Activated naive CD4-positive, alpha-beta T cell treated with anti-CD3 and anti-CD28 coated beads, Interleukin-2, amount 50 U/mL, for 24 hours (primary cell): Measurements from ENCODE around the gene ZBTB22.
A peak's percentile ranks its signal among the peaks of the same experiment; 100 is the strongest.
"Not testable (repeated sequence)": the region's sequence is repeated elsewhere in the genome, so short reads cannot be mapped to it uniquely, and the experiment has no call there.

ENCODE experiments used
- H3K27ac Mint-ChIP-seq: one replicate; pipeline ENCODE4 v1.8.0; 2021; ENCODE audit warnings: mild to moderate bottlenecking, mixed read lengths
- H3K27me3 Mint-ChIP-seq: one replicate; pipeline ENCODE4 v1.8.0; 2021; ENCODE audit warnings: mixed read lengths
- H3K36me3 Mint-ChIP-seq: one replicate; pipeline ENCODE4 v1.8.0; 2021; ENCODE audit warnings: mixed read lengths
- H3K4me1 Mint-ChIP-seq: one replicate; pipeline ENCODE4 v1.8.0; 2021; ENCODE audit warnings: mixed read lengths
- H3K4me3 Mint-ChIP-seq: one replicate; pipeline ENCODE4 v1.8.0; 2021; ENCODE audit warnings: mild to moderate bottlenecking, mixed read lengths
- H3K9me3 Mint-ChIP-seq: one replicate; pipeline ENCODE4 v1.8.0; 2021; ENCODE audit warnings: mixed read lengths

Gene ZBTB22

DNA sequence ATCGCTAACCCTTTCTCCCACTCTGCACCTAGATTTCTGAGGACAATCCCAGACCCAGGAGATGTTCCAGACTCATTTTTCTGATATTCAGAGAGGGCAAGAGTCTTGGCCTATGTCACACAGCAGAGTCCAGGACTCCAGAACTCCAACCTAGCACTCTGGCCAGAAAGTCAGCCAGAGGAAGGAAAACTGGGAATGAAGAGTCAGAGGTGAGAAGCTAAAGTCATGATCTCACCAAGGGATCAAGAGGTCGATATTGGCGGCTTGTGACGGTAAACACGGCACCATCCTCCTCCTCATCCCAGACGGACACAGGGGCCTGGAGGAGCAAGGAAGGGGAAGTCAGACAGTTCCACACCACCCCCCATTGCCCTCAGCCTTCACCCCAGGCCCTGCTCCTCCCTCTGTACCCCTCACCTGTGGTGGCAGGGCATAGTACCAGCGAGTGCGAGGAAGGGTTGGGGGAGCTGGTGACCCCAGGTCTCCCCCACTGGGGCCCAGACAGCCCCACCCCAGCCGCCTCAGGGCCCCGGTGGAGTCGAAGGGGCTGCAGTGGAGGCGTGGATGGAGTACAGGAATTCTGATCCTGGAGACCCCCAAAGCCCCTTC is 20.6 kb downstream of the ZBTB22 start:
- peaks cover 10% of the 10 kb centered on the region for H3K36me3 Mint-ChIP-seq
- no peaks in the 10 kb centered on the region for H3K27me3 Mint-ChIP-seq
- peak overlapping the region; percentile 68 for H3K4me3 Mint-ChIP-seq
- peaks cover 27% of the 10 kb centered on the region for H3K4me1 Mint-ChIP-seq
- peak overlapping the region; percentile 56 for H3K27ac Mint-ChIP-seq
- H3K9me3 Mint-ChIP-seq: no peaks in the 10 kb centered on the region

DNA sequence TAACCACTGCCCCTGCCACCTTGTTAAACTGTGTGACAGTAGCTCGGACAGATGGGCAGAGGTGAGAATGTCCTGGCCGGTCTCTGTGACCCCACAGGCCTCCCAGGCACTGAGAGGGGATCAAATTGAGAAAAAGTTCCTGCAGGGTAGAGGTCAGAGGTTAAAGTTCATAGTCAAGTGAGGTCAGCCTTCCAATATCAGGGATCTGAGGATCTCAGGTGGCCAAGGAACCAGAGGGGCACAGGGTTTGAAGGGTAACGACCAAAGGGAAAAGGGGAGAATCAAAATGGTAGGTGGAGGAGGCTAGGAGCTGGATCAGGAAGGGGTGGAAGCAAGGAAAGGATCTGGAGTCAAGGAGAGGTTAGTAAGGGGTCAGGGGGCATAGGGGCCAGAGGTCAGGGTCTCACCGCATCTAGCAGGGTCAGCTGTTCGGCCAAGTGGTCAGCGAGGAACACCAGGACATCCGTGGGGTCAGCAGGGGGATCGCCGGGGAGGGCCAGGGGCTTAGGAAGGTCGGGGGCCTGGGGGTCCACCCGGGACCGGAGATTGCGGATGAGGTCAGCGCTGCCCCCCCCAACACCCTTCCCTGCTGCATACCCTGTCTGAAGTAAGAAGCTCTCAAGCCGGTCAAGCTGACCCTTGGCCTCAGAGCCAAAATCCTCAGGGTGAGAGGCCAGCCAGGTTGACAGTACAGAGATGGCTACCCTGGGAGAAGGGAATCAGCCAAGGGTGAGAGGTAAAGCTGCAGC is 21.7 kb downstream of the ZBTB22 start:
- no peak overlapping the region for H3K27ac Mint-ChIP-seq
- H3K27me3 Mint-ChIP-seq: no peaks in the 10 kb centered on the region
- peak overlapping the region; percentile 30 for H3K4me3 Mint-ChIP-seq
- peaks cover 30% of the 10 kb centered on the region for H3K4me1 Mint-ChIP-seq
- H3K9me3 Mint-ChIP-seq: no peaks in the 10 kb centered on the region
- peaks cover 9% of the 10 kb centered on the region for H3K36me3 Mint-ChIP-seq

GRCh38 chr6:33294086-33294823 is 23.3 kb downstream of the ZBTB22 start:
- peak overlapping the region; percentile 79 for H3K27ac Mint-ChIP-seq
- H3K36me3 Mint-ChIP-seq: peaks cover 10% of the 10 kb centered on the region
- H3K9me3 Mint-ChIP-seq: no peaks in the 10 kb centered on the region
- peaks cover 31% of the 10 kb centered on the region for H3K4me1 Mint-ChIP-seq
- H3K27me3 Mint-ChIP-seq: no peaks in the 10 kb centered on the region
- no peak overlapping the region for H3K4me3 Mint-ChIP-seq

- Mint-ChIP-seq H3K9me3 (no peaks in the 10 kb centered on the region), H3K4me1 (peaks cover 34% of the 10 kb centered on the region)
Observed at GRCh38 chr6:33292996-33293682, 24.4 kb downstream of the ZBTB22 start.

GRCh38 chr6:33290459-33290858 is 27.1 kb downstream of the ZBTB22 start:
- peaks cover 42% of the 10 kb centered on the region for H3K4me1 Mint-ChIP-seq

More at GRCh38 chr6:33292996-33293682, 24.4 kb downstream of the ZBTB22 start:
- Mint-ChIP-seq H3K27ac (no peak overlapping the region), H3K4me3 (no peak overlapping the region), H3K27me3 (no peaks in the 10 kb centered on the region), H3K36me3 (peaks cover 12% of the 10 kb centered on the region)

DNA sequence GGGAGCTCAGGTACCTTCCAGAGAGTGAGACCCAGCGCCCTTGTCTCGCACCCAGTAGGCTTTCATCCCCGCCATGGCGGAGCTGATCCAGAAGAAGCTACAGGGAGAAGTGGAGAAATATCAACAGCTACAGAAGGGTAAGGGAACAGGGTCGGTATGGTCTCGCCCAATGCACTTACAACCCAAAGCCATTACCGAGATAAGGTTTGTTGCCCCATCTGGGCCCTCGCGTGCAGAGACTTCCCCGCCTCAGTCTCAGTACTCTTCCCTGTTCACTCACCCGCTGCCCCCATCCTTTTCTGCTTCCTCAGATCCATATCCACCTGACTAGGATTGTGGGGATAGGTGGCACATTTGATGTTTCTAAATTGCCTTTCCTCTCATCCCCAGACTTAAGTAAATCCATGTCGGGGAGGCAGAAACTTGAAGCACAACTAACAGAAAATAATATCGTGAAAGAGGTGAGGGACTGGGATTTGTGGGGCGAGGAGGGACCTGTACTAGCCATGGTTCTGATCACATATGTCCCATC is 27.7 kb downstream of the ZBTB22 start:
- H3K4me3 Mint-ChIP-seq: peak overlapping the region; percentile 97
- H3K36me3 Mint-ChIP-seq: peaks cover 16% of the 10 kb centered on the region
- peaks cover 42% of the 10 kb centered on the region for H3K4me1 Mint-ChIP-seq
- H3K27me3 Mint-ChIP-seq: no peaks in the 10 kb centered on the region
- H3K9me3 Mint-ChIP-seq: no peaks in the 10 kb centered on the region
- H3K27ac Mint-ChIP-seq: peak overlapping the region; percentile 94

More at GRCh38 chr6:33290459-33290858, 27.1 kb downstream of the ZBTB22 start:
- no peaks in the 10 kb centered on the region for H3K9me3 Mint-ChIP-seq
- no peaks in the 10 kb centered on the region for H3K27me3 Mint-ChIP-seq
- peaks cover 16% of the 10 kb centered on the region for H3K36me3 Mint-ChIP-seq
- peak overlapping the region; percentile 97 for H3K4me3 Mint-ChIP-seq
- H3K27ac Mint-ChIP-seq: peak overlapping the region; percentile 95

GRCh38 chr6:33288921-33289783 is 28.4 kb downstream of the ZBTB22 start, which contains the start of the genes PFDN6 and WDR46:
Gene PFDN6, plus strand, starts transcription at chr6:33289601. Its CDS starts 256 bp downstream, at chr6:33289857.
Gene WDR46, minus strand, starts transcription at chr6:33289239. Its CDS starts 69 bp downstream, at chr6:33289170.
- H3K27ac Mint-ChIP-seq: peak within 1 kb of the TSS; percentile 95
- H3K36me3 Mint-ChIP-seq: peaks cover 15% of the 10 kb centered on the region
- no peaks in the 10 kb centered on the region for H3K9me3 Mint-ChIP-seq
- peaks cover 42% of the 10 kb centered on the region for H3K4me1 Mint-ChIP-seq
- H3K4me3 Mint-ChIP-seq: peak within 1 kb of the TSS; percentile 97
- no peaks in the 10 kb centered on the region for H3K27me3 Mint-ChIP-seq

GRCh38 chr6:33288141-33288920 is 29.2 kb downstream of the ZBTB22 start:
- Mint-ChIP-seq H3K27me3 (no peaks in the 10 kb centered on the region), H3K4me3 (peak overlapping the region; percentile 97), H3K36me3 (peaks cover 12% of the 10 kb centered on the region), H3K4me1 (peaks cover 42% of the 10 kb centered on the region), H3K9me3 (no peaks in the 10 kb centered on the region), H3K27ac (peak overlapping the region; percentile 94)

- peak overlapping the region; percentile 71 for H3K27ac Mint-ChIP-seq
- H3K36me3 Mint-ChIP-seq: peaks cover 14% of the 10 kb centered on the region
- peaks cover 42% of the 10 kb centered on the region for H3K4me1 Mint-ChIP-seq
- H3K9me3 Mint-ChIP-seq: no peaks in the 10 kb centered on the region
- no peaks in the 10 kb centered on the region for H3K27me3 Mint-ChIP-seq
- H3K4me3 Mint-ChIP-seq: peak overlapping the region; percentile 97
Observed at GRCh38 chr6:33286946-33287914, 30.3 kb downstream of the ZBTB22 start.

DNA sequence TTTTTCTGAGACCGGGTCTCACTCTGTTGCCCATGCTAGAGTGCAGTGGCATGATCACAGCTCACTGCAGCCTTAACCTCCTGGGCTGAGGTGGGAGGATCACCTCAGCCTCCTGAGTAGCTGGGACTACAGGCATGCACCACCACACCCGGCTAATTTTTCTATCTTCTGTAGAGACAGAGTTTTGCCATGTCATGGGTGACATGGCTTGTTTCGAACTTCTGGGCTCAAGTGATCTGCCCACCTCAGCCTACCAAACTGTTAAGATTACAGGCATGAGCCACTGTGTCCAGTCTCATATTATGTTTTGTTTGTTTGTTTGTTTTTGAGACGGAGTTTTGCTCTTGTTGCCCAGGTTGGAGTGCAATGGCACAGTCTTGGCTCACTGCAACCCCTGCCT is 32.3 kb downstream of the ZBTB22 start:
- not testable (repeated sequence) for H3K4me3 Mint-ChIP-seq, H3K27ac Mint-ChIP-seq

DNA sequence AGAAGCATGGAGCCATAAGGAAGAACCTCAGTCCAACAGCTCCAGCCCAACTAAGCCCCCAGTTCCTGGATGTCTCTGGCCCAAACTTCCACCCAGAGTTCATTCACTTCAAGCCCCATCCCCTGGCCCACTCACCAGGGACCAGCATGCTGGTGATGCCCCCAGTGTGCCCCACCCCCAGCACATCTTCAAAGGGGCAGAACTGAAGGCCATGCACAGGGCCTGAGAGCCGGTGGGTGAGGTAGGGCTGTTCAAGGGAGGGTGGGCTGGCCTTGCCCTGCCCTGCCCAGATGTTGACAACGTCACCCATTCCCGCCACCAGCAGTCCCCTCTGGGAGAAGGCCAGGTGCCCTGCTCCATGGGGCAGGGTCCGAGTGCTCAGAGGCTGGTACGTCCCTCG is 37.0 kb downstream of the ZBTB22 start:
- no peaks in the 10 kb centered on the region for H3K27me3 Mint-ChIP-seq
- H3K4me1 Mint-ChIP-seq: peaks cover 22% of the 10 kb centered on the region
- no peak overlapping the region for H3K27ac Mint-ChIP-seq
- H3K9me3 Mint-ChIP-seq: no peaks in the 10 kb centered on the region
- H3K4me3 Mint-ChIP-seq: no peak overlapping the region
- peaks cover 10% of the 10 kb centered on the region for H3K36me3 Mint-ChIP-seq

More for the DNA sequence above, 32.3 kb downstream of the ZBTB22 start:
- not testable (repeated sequence) for H3K9me3 Mint-ChIP-seq, H3K27me3 Mint-ChIP-seq
- peaks cover 30% of the 10 kb centered on the region for H3K4me1 Mint-ChIP-seq
- peaks cover 13% of the 10 kb centered on the region for H3K36me3 Mint-ChIP-seq

- H3K27me3 Mint-ChIP-seq: no peaks in the 10 kb centered on the region
- peaks cover 27% of the 10 kb centered on the region for H3K4me1 Mint-ChIP-seq
- peaks cover 13% of the 10 kb centered on the region for H3K36me3 Mint-ChIP-seq
- no peak overlapping the region for H3K4me3 Mint-ChIP-seq
- no peaks in the 10 kb centered on the region for H3K9me3 Mint-ChIP-seq
- H3K27ac Mint-ChIP-seq: peak overlapping the region; percentile 46
Observed at GRCh38 chr6:33279971-33280511, 37.5 kb downstream of the ZBTB22 start.
